GM12878 (cell line): ENCODE data around the gene NPL. TPM values are rescaled to one million over a fixed set of nuclear protein-coding genes. Genes with fewer than 3 reads are reported as not detected.

ENCODE experiments used
- ATAC-seq: fragments of 200-7000 bp; cut with Tn5 transposase; 3 replicates; pipeline ENCODE4 v1.9.1; 2020; ENCODE audit warnings: mild to moderate bottlenecking, moderate library complexity
- BruUV-seq: library from RNA; stranded (reverse); fragments of 400-500 nt; replicated peaks from 2 replicates; lab custom pipeline; 2021; lab: Mats Ljungman, UMichigan
- CTCF ChIA-PET: fragments of 300-600 bp; sonication (Branson Sonifier 250); formaldehyde crosslinking; extraction: SDS; loops from one replicate; lab custom pipeline; 2021; ENCODE audit warnings: inconsistent platforms; lab: Yijun Ruan, JAX
- POLR2A ChIA-PET: fragments of 350-600 bp; formaldehyde crosslinking; extraction: SDS; loops from one replicate; lab custom pipeline; 2021; ENCODE audit warnings: inconsistent platforms; lab: Charles Lee
- RAD21 ChIA-PET: fragments of 300-600 bp; sonication (Branson Sonifier 250); formaldehyde crosslinking; loops from one replicate; lab custom pipeline; 2023; ENCODE audit warnings: antibody characterized with exemption; ENCODE audit not compliant: unreplicated experiment; lab: Charles Lee
- SMC1A ChIA-PET: fragments of 300-600 bp; sonication (Branson Sonifier 250); formaldehyde crosslinking; loops from one replicate; lab custom pipeline; 2023; ENCODE audit not compliant: unreplicated experiment, uncharacterized antibody; lab: Charles Lee
- DNase-seq: peaks from one replicate; pipeline ENCODE4 v3.0.0-alpha.2; 2011; ENCODE audit warnings: low read depth, low spot score
- FAIRE-seq: peaks from 3 replicates; lab custom pipeline; 2011; peaks lifted over from hg19 to GRCh38; lab: Jason Lieb, UNC
- H2AFZ ChIP-seq: 2 replicates; pipeline ENCODE4 v1.6.0; 2011; ENCODE audit warnings: low read depth, low read length, control low read depth; ENCODE audit not compliant: control insufficient read depth
- H3K27ac ChIP-seq: 2 replicates; pipeline ENCODE4 v1.5.1; 2011; ENCODE audit warnings: control low read depth; ENCODE audit not compliant: control insufficient read depth, insufficient read depth
- H3K27me3 ChIP-seq, 2 experiments: replicated peaks in 1 of 2; 2 replicates each; pipeline versions ENCODE4 v1.6.0 to v1.6.1; 2011; ENCODE audit warnings: low read length in 1 of 2; ENCODE audit not compliant: control insufficient read depth in 2 of 2, insufficient read depth in 2 of 2
- H3K36me3 ChIP-seq, 2 experiments: 2 replicates each; pipeline ENCODE4 v1.5.1; 2011; ENCODE audit warnings: low read length in 1 of 2; ENCODE audit not compliant: control insufficient read depth in 2 of 2, insufficient read depth in 2 of 2
- H3K4me1 ChIP-seq: 2 replicates; pipeline ENCODE4 v1.6.1; 2011; ENCODE audit warnings: mild to moderate bottlenecking, low read length, moderate library complexity, mixed read lengths; ENCODE audit not compliant: control insufficient read depth, insufficient read depth
- H3K4me2 ChIP-seq: 2 replicates; pipeline ENCODE4 v1.6.0; 2011; ENCODE audit warnings: control low read depth; ENCODE audit not compliant: control insufficient read depth, insufficient read depth
- H3K4me3 ChIP-seq: fragments of 200-600 bp; sonication (generic); 2 replicates; pipeline ENCODE4 v1.5.1; 2016
- H3K79me2 ChIP-seq: 2 replicates; pipeline ENCODE4 v1.6.0; 2011; ENCODE audit warnings: low read length; ENCODE audit not compliant: control insufficient read depth, insufficient read depth
- H3K9ac ChIP-seq: 2 replicates; pipeline ENCODE4 v1.8.0; 2011; ENCODE audit warnings: low read length, control low read depth, mixed read lengths; ENCODE audit not compliant: control insufficient read depth, insufficient read depth
- H3K9me3 ChIP-seq: replicated peaks from 3 replicates; pipeline ENCODE4 v1.5.1; 2011; ENCODE audit warnings: mild to moderate bottlenecking, low read length; ENCODE audit not compliant: control insufficient read depth, insufficient read depth
- H4K20me1 ChIP-seq: 2 replicates; pipeline ENCODE4 v1.6.0; 2011; ENCODE audit not compliant: control insufficient read depth, insufficient read depth
- RB1 ChIP-seq: fragments of 450-650 bp; formaldehyde crosslinking; IDR thresholded peaks from 2 replicates; pipeline ENCODE4 v1.6.1; 2017; ENCODE audit warnings: mild to moderate bottlenecking, borderline replicate concordance
- RUNX3 ChIP-seq: IDR thresholded peaks from 2 replicates; pipeline ENCODE4 v1.6.1; 2012; ENCODE audit warnings: low read length, inconsistent platforms
- SUZ12 ChIP-seq: fragments of 200-600 bp; sonication (generic); IDR thresholded peaks from one replicate; pipeline ENCODE4 v1.6.1; 2018; ENCODE audit warnings: antibody characterized with exemption, mild to moderate bottlenecking; ENCODE audit not compliant: unreplicated experiment
- WRNIP1 ChIP-seq: IDR thresholded peaks from 2 replicates; pipeline ENCODE4 v1.6.1; 2011; ENCODE audit warnings: low read depth, low read length, improper control_type of control experiment, borderline replicate concordance
- ZNF274 ChIP-seq: IDR thresholded peaks from one replicate; pipeline ENCODE4 v1.8.0; 2011; ENCODE audit not compliant: insufficient read length, insufficient read depth
- WGBS: methylation state at CpG from one replicate; pipeline ENCODE4 v1.1.6; 2016; ENCODE audit warnings: low lambda C conversion rate; ENCODE audit not compliant: insufficient replicate concordance, insufficient coverage; ENCODE audit errors: missing lambda C conversion rate; 5-methylcytosine and 5-hydroxymethylcytosine counted together
- in situ Hi-C: fragments of 300-500 bp; cut with MboI; formaldehyde crosslinking; loops from 9 replicates; pipeline ENCODE4 v1.14.3; 2018; ENCODE audit warnings: mixed read lengths
- intact Hi-C: fragments of 100-400 bp; cut with micrococcal nuclease; formaldehyde crosslinking; loops from one replicate; pipeline ENCODE4 v1.14.2; 2022; ENCODE audit not compliant: unreplicated experiment
- polyA plus RNA-seq, 11 experiments: library from polyadenylated mRNA; depleted of rRNA in 4 of 11; unstranded in 6 of 11; stranded (reverse) in 5 of 11; fragments of >200 nt; fragmentation: Nextera tagmentation in 4 of 11; fragmentation: Illumina TruSeq in 1 of 11; extraction: Ambion mirVana in 4 of 11; extraction: Trizol in 1 of 11; gene quantifications; 1 replicate in 1 of 11; 2 replicates in 10 of 11; pipeline versions ENCODE4 v1.2.1 to v1.2.3, GENCODE V29; 2011 to 2016; ENCODE audit warnings: inconsistent platforms in 2 of 11, missing spikeins in 2 of 11, low read depth in 1 of 11
- total RNA-seq, 4 experiments: library from RNA; depleted of rRNA in 3 of 4; stranded (reverse); fragments of >200 nt in 3 of 4; fragmentation: Illumina TruSeq in 1 of 4; extraction: Trizol in 1 of 4; gene quantifications; 2 replicates each; pipeline versions ENCODE4 v1.2.1 to v1.2.3, GENCODE V29; 2013 to 2021

NPL gene
- total and polyA plus RNA-seq, 10 of the 15 experiments (the other 5 are each of a cell fraction or from before 2014, with no cell fraction given), result 5.3 to 19.2 (median 10.0) TPM

- WGBS, result 98% methylated on average over 7 of the region's 7 CpGs
- Histone ChIP-seq H3K36me3 (peaks cover 16 to 69% of the 10 kb centered on the region in 2 experiments), H3K4me1 (no peaks in the 10 kb centered on the region), H3K9me3 (no peaks in the 10 kb centered on the region), H4K20me1 (no peaks in the 10 kb centered on the region), H3K27ac (no peak overlapping the region), H3K4me3 (no peak overlapping the region), H3K27me3 (no peaks in the 10 kb centered on the region), H3K79me2 (no peaks in the 10 kb centered on the region), H3K9ac (no peak overlapping the region), H3K4me2 (no peak overlapping the region), H2AFZ (no peak overlapping the region)
- DNase-seq (no peak), ATAC-seq (no peak), FAIRE-seq (no peak)
- no TSS peak for BruUV-seq
- ChIA-PET SMC1A (interaction anchor here (1.1 kb wide), 1 partner anchor 18 kb away, joined by 3 read pairs; no protein-coding TSS in a partner anchor), RAD21 (no interaction called here), CTCF (no interaction called here), POLR2A (no interaction called here)
- intact Hi-C loops, result no loop called here
- TF ChIP-seq RB1 (no peak), ZNF274 (no peak), SUZ12 (no peak), RUNX3 (no peak), WRNIP1 (no peak)
- in situ Hi-C loops, result no loop called here
These were observed 88.3 kb downstream of the NPL start for GRCh38 chr1:182877842-182878241.

Other genes with a start within 250 kb of the NPL start
- 4.3 and 5.4 TPM in 2 replicates for gene RNASEL, start 200.5 kb upstream of the NPL start, total RNA-seq (2014; rRNA removed)
- gene RNASEL, start 200.5 kb upstream of the NPL start, total RNA-seq (2014; rRNA removed; fragmentation: Illumina TruSeq; extraction: Trizol), result 6.4 and 7.0 TPM in 2 replicates
- 4.4 TPM in 2 replicates for gene RNASEL, start 200.5 kb upstream of the NPL start, total RNA-seq (2021)
- gene RNASEL, start 200.5 kb upstream of the NPL start, polyA plus RNA-seq (2011; rRNA removed), result 10.8 and 14.4 TPM in 2 replicates
- 6.0 and 8.3 TPM in 2 replicates for gene RNASEL, start 200.5 kb upstream of the NPL start, polyA plus RNA-seq (2014; fragmentation: Illumina TruSeq; extraction: Trizol)
- gene RNASEL, start 200.5 kb upstream of the NPL start, polyA plus RNA-seq (2014; fragmentation: Nextera tagmentation; extraction: Ambion mirVana), result 1 to 10 TPM; 3.0 to 3.7 TPM
- 4.0 and 4.7 TPM in 2 replicates for gene RNASEL, start 200.5 kb upstream of the NPL start, polyA plus RNA-seq (2014; rRNA removed)
- 1 to 10 TPM; 5.3 to 6.0 TPM for gene RNASEL, start 200.5 kb upstream of the NPL start, polyA plus RNA-seq (2016; fragmentation: Nextera tagmentation; extraction: Ambion mirVana)
- gene RGS16, start 185.4 kb upstream of the NPL start, total RNA-seq (2014; rRNA removed), result 44.0 and 45.1 TPM in 2 replicates
- 37.0 and 37.6 TPM in 2 replicates for gene RGS16, start 185.4 kb upstream of the NPL start, total RNA-seq (2014; rRNA removed; fragmentation: Illumina TruSeq; extraction: Trizol)
- 54.9 and 57.1 TPM in 2 replicates for gene RGS16, start 185.4 kb upstream of the NPL start, total RNA-seq (2021)
- gene RGS16, start 185.4 kb upstream of the NPL start, polyA plus RNA-seq (2011; rRNA removed), result 31.5 and 43.9 TPM in 2 replicates
- gene RGS16, start 185.4 kb upstream of the NPL start, polyA plus RNA-seq (2014; fragmentation: Illumina TruSeq; extraction: Trizol), result 37.4 and 44.1 TPM in 2 replicates
- gene RGS16, start 185.4 kb upstream of the NPL start, polyA plus RNA-seq (2014; fragmentation: Nextera tagmentation; extraction: Ambion mirVana), result 10 to 100 TPM; 16.4 to 18.5 TPM
- gene RGS16, start 185.4 kb upstream of the NPL start, polyA plus RNA-seq (2014; rRNA removed), result 48.5 and 55.6 TPM in 2 replicates
- 10 to 100 TPM; 50.3 to 58.2 TPM for gene RGS16, start 185.4 kb upstream of the NPL start, polyA plus RNA-seq (2016; fragmentation: Nextera tagmentation; extraction: Ambion mirVana)
- 0.16 and 0.62 TPM in 2 replicates for gene RGS8, start 105.2 kb upstream of the NPL start, total RNA-seq (2014; rRNA removed)
- gene RGS8, start 105.2 kb upstream of the NPL start, total RNA-seq (2014; rRNA removed; fragmentation: Illumina TruSeq; extraction: Trizol), result 0.36 and 0.41 TPM in 2 replicates
- 0.31 and 0.35 TPM in 2 replicates for gene RGS8, start 105.2 kb upstream of the NPL start, total RNA-seq (2021)
- gene RGS8, start 105.2 kb upstream of the NPL start, polyA plus RNA-seq (2011; rRNA removed), result 0.40 and 0.43 TPM in 2 replicates
- 0.14 and 0.56 TPM in 2 replicates for gene RGS8, start 105.2 kb upstream of the NPL start, polyA plus RNA-seq (2014; fragmentation: Illumina TruSeq; extraction: Trizol)
- gene RGS8, start 105.2 kb upstream of the NPL start, polyA plus RNA-seq (2014; fragmentation: Nextera tagmentation; extraction: Ambion mirVana), result under 1 TPM; 0.07 to 0.18 TPM
- gene RGS8, start 105.2 kb upstream of the NPL start, polyA plus RNA-seq (2014; rRNA removed), result 0.22 and 0.52 TPM in 2 replicates
- gene RGS8, start 105.2 kb upstream of the NPL start, polyA plus RNA-seq (2016; fragmentation: Nextera tagmentation; extraction: Ambion mirVana), result under 1 TPM; 0.03 to 0.43 TPM
- 165 and 178 TPM in 2 replicates for gene DHX9, start 49.6 kb downstream of the NPL start, total RNA-seq (2014; rRNA removed)
- 217 and 229 TPM in 2 replicates for gene DHX9, start 49.6 kb downstream of the NPL start, total RNA-seq (2014; rRNA removed; fragmentation: Illumina TruSeq; extraction: Trizol)
- 227 and 235 TPM in 2 replicates for gene DHX9, start 49.6 kb downstream of the NPL start, total RNA-seq (2021)
- 234 and 266 TPM in 2 replicates for gene DHX9, start 49.6 kb downstream of the NPL start, polyA plus RNA-seq (2011; rRNA removed)
- 219 and 238 TPM in 2 replicates for gene DHX9, start 49.6 kb downstream of the NPL start, polyA plus RNA-seq (2014; fragmentation: Illumina TruSeq; extraction: Trizol)
- 100 to 1,000 TPM in 1 of 2 experiments, 10 to 100 TPM in 1; 90.7 to 130 TPM for gene DHX9, start 49.6 kb downstream of the NPL start, polyA plus RNA-seq (2014; fragmentation: Nextera tagmentation; extraction: Ambion mirVana)
- gene DHX9, start 49.6 kb downstream of the NPL start, polyA plus RNA-seq (2014; rRNA removed), result 188 and 189 TPM in 2 replicates
- gene DHX9, start 49.6 kb downstream of the NPL start, polyA plus RNA-seq (2016; fragmentation: Nextera tagmentation; extraction: Ambion mirVana), result 100 to 1,000 TPM; 214 to 221 TPM
- not detected in 2 replicates for gene SHCBP1L, start 163.4 kb downstream of the NPL start, total RNA-seq (2014; rRNA removed)
- gene SHCBP1L, start 163.4 kb downstream of the NPL start, total RNA-seq (2014; rRNA removed; fragmentation: Illumina TruSeq; extraction: Trizol), result not detected in 2 replicates
- gene SHCBP1L, start 163.4 kb downstream of the NPL start, total RNA-seq (2021), result not detected in 2 replicates
- not detected in 2 replicates for gene SHCBP1L, start 163.4 kb downstream of the NPL start, polyA plus RNA-seq (2011; rRNA removed)
- not detected in 2 replicates for gene SHCBP1L, start 163.4 kb downstream of the NPL start, polyA plus RNA-seq (2014; fragmentation: Illumina TruSeq; extraction: Trizol)
- not detected for gene SHCBP1L, start 163.4 kb downstream of the NPL start, polyA plus RNA-seq (2014; fragmentation: Nextera tagmentation; extraction: Ambion mirVana)
- gene SHCBP1L, start 163.4 kb downstream of the NPL start, polyA plus RNA-seq (2014; rRNA removed), result not detected in 2 replicates
- gene SHCBP1L, start 163.4 kb downstream of the NPL start, polyA plus RNA-seq (2016; fragmentation: Nextera tagmentation; extraction: Ambion mirVana), result not detected
- gene LAMC1, start 233.6 kb downstream of the NPL start, total RNA-seq (2014; rRNA removed), result 32.5 and 36.4 TPM in 2 replicates
- gene LAMC1, start 233.6 kb downstream of the NPL start, total RNA-seq (2014; rRNA removed; fragmentation: Illumina TruSeq; extraction: Trizol), result 33.5 and 35.1 TPM in 2 replicates
- 45.2 and 51.4 TPM in 2 replicates for gene LAMC1, start 233.6 kb downstream of the NPL start, total RNA-seq (2021)
- 23.1 and 27.6 TPM in 2 replicates for gene LAMC1, start 233.6 kb downstream of the NPL start, polyA plus RNA-seq (2011; rRNA removed)
- gene LAMC1, start 233.6 kb downstream of the NPL start, polyA plus RNA-seq (2014; fragmentation: Illumina TruSeq; extraction: Trizol), result 33.5 and 37.1 TPM in 2 replicates
- 1 to 10 TPM; 4.6 to 5.2 TPM for gene LAMC1, start 233.6 kb downstream of the NPL start, polyA plus RNA-seq (2014; fragmentation: Nextera tagmentation; extraction: Ambion mirVana)
- 23.6 and 24.6 TPM in 2 replicates for gene LAMC1, start 233.6 kb downstream of the NPL start, polyA plus RNA-seq (2014; rRNA removed)
- gene LAMC1, start 233.6 kb downstream of the NPL start, polyA plus RNA-seq (2016; fragmentation: Nextera tagmentation; extraction: Ambion mirVana), result 10 to 100 TPM in 1 of 2 experiments, 1 to 10 TPM in 1; 6.1 to 13.0 TPM